Natural killer cell (primary cell): ENCODE data around the gene LILRB3. TPM values are rescaled to one million over a fixed set of nuclear protein-coding genes. Genes with fewer than 3 reads are reported as not detected.

Experiments
- ATAC-seq, 3 donors: fragments of 150-1000 bp in 2 of 3; fragments of 200-7000 bp in 1 of 3; cut with Tn5 transposase; 1 replicate in 1 of 3; 2 replicates in 2 of 3; pipeline ENCODE4 v1.10.0; 2021; ENCODE audit warnings: mild to moderate bottlenecking in 2 of 3, moderate library complexity in 2 of 3
- DNase-seq, 2 donors: peaks; one replicate each; pipeline versions ENCODE4 v3.0.0 to v3.0.0-alpha.2; 2013 to 2021; ENCODE audit warnings: mixed read lengths in 1 of 2
- H3K27ac ChIP-seq: one replicate; pipeline ENCODE4 v1.5.1; 2013; ENCODE audit warnings: mild to moderate bottlenecking, low read length
- H3K27me3 ChIP-seq: one replicate; pipeline ENCODE4 v1.6.1; 2013; ENCODE audit warnings: low read length; ENCODE audit not compliant: control insufficient read depth, insufficient read depth
- H3K36me3 ChIP-seq: one replicate; pipeline ENCODE4 v1.6.1; 2013; ENCODE audit warnings: low read length; ENCODE audit not compliant: control insufficient read depth, insufficient read depth
- H3K4me1 ChIP-seq: one replicate; pipeline ENCODE4 v1.6.1; 2013; ENCODE audit warnings: low read length; ENCODE audit not compliant: control insufficient read depth, insufficient read depth
- H3K4me3 ChIP-seq: one replicate; pipeline ENCODE4 v1.5.1; 2013; ENCODE audit warnings: low read length
- H3K9me3 ChIP-seq: one replicate; pipeline ENCODE4 v1.6.1; 2013; ENCODE audit warnings: low read length; ENCODE audit not compliant: control insufficient read depth, insufficient read depth
- H3K27ac Mint-ChIP-seq, 2 donors: one replicate each; pipeline ENCODE4 v1.8.0; 2022; ENCODE audit warnings: mild to moderate bottlenecking in 2 of 2, mixed read lengths in 2 of 2, moderate library complexity in 1 of 2
- H3K27me3 Mint-ChIP-seq, 2 donors: one replicate each; pipeline ENCODE4 v1.8.0; 2022; ENCODE audit warnings: low read depth in 2 of 2, mixed read lengths in 2 of 2
- H3K36me3 Mint-ChIP-seq: one replicate; pipeline ENCODE4 v1.8.0; 2022; ENCODE audit warnings: mixed read lengths
- H3K4me1 Mint-ChIP-seq, 2 donors: one replicate each; pipeline ENCODE4 v1.8.0; 2022; ENCODE audit warnings: mixed read lengths in 2 of 2
- H3K4me3 Mint-ChIP-seq: one replicate; pipeline ENCODE4 v1.8.0; 2022; ENCODE audit warnings: mild to moderate bottlenecking, moderate library complexity, mixed read lengths
- H3K9me3 Mint-ChIP-seq, 2 donors: one replicate each; pipeline ENCODE4 v1.8.0; 2022; ENCODE audit warnings: mixed read lengths in 2 of 2
- WGBS: methylation state at CpG from one replicate; pipeline ENCODE4 v1.1.7; 2013; ENCODE audit warnings: missing lambda C conversion rate; ENCODE audit not compliant: insufficient coverage; 5-methylcytosine and 5-hydroxymethylcytosine counted together
- intact Hi-C: fragments of 100-400 bp; cut with micrococcal nuclease; formaldehyde crosslinking; loops from one replicate; pipeline ENCODE4 v1.14.2; 2022
- total RNA-seq, 4 donors: library from RNA; stranded (reverse); fragments of 120-200 nt in 1 of 4; gene quantifications; one replicate each; pipeline versions ENCODE4 v1.2.3 to v1.2.4, GENCODE V29; 2013 to 2022
- TF ChIP-seq, protein P1 (sequence below): fragments of 200-600 bp; IDR thresholded peaks from one replicate; pipeline ENCODE4 v1.8.0; 2022; ENCODE audit warnings: antibody characterized with exemption

Gene LILRB3
- total RNA-seq, 3 donors from 2014 or later (not counting 1 experiment from before 2014, with no cell fraction given) = 6.8 to 12.6 (median 12.6) TPM

DNA sequence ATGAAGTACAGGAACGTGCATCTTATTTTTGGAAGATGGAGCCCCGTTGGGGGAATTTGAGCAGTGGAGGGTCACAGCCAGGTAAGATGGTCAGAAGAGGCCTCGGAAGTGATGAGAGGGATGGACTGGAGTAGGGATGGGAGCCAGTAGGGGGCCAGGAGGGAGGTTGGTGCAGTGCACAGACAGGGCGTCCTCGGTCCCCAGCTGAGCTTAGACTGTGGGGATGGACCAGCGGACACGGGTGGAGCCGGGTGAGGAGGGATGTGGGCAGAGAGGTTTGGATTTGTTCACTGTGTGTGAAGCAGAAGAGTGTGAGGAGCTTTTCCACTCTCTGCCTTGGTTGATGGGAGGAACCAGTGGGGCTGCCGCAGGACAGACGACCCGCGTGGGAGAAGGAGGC, 11.6 kb downstream of the LILRB3 start:
- TF ChIP-seq, protein P1, sequence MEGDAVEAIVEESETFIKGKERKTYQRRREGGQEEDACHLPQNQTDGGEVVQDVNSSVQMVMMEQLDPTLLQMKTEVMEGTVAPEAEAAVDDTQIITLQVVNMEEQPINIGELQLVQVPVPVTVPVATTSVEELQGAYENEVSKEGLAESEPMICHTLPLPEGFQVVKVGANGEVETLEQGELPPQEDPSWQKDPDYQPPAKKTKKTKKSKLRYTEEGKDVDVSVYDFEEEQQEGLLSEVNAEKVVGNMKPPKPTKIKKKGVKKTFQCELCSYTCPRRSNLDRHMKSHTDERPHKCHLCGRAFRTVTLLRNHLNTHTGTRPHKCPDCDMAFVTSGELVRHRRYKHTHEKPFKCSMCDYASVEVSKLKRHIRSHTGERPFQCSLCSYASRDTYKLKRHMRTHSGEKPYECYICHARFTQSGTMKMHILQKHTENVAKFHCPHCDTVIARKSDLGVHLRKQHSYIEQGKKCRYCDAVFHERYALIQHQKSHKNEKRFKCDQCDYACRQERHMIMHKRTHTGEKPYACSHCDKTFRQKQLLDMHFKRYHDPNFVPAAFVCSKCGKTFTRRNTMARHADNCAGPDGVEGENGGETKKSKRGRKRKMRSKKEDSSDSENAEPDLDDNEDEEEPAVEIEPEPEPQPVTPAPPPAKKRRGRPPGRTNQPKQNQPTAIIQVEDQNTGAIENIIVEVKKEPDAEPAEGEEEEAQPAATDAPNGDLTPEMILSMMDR = no peak
- Mint-ChIP-seq H3K4me3 (peak overlapping the region; percentile 86), H3K27me3 (no peaks in the 10 kb centered on the region), H3K4me1 (peaks cover 30 to 40% of the 10 kb centered on the region in 2 donors), H3K9me3 (no peaks in the 10 kb centered on the region), H3K36me3 (peaks cover 7% of the 10 kb centered on the region), H3K27ac (peak overlapping the region; percentile 90 to 94)
- H3K9me3 ChIP-seq = no peaks in the 10 kb centered on the region
- ATAC-seq (peak; percentile 11 to 21 (median 11)), DNase-seq (no peak)
- no peak overlapping the region for H3K4me3 ChIP-seq
- H3K36me3 ChIP-seq = peaks cover 25% of the 10 kb centered on the region
- 53% methylated on average over 12 of the region's 12 CpGs for WGBS
- H3K27ac ChIP-seq = peak overlapping the region; percentile 77
- H3K27me3 ChIP-seq = no peaks in the 10 kb centered on the region
- intact Hi-C loops = loop anchor here (1.0 to 2.0 kb wide), 2 partner anchors 20 to 21 kb away; no protein-coding TSS in a partner anchor
- H3K4me1 ChIP-seq = peaks cover 58% of the 10 kb centered on the region

DNA sequence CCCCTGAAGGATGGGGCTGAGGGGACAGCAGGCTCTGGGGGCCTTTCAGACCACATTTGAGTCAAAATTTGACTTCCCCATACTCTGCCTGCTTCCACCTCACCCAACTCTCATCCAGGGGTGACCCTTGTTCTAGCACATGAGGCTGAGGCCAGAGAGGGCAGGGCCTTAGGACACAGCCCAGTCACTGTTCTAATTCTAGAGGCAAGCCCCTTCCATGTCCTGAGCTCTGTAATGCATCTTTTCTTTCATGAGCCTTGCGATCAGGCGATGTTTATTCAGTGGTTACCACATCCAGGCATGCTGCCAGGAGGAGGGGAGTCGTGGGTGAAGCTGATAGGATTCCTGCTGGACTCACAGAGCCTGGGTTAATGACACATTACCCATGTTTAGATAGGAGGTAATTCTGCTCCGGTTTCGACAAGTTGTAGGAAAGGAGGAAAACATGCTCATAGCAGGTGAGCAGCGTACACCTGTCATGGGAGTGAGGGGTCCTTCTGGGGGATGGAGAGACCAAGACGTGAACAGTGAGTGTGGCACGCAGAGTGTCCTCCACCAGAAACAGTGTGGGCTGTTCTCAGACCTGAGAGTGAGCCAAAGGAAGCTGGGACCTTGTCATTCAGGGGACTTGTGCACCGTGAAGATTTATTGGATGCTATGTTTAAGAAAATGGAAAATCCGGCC, 12.9 kb downstream of the LILRB3 start:
- no peaks in the 10 kb centered on the region for H3K27me3 Mint-ChIP-seq
- intact Hi-C loops = loop anchor here (1.0 to 2.0 kb wide), 2 partner anchors 9 to 21 kb away; no protein-coding TSS in a partner anchor
- Histone ChIP-seq H3K4me3 (no peak overlapping the region), H3K4me1 (peaks cover 64% of the 10 kb centered on the region), H3K27ac (peak overlapping the region; percentile 77), H3K27me3 (no peaks in the 10 kb centered on the region), H3K9me3 (no peaks in the 10 kb centered on the region), H3K36me3 (peaks cover 37% of the 10 kb centered on the region)
- DNase-seq (peak in 1 of 2 donors; percentile 65), ATAC-seq (no peak)
- peak overlapping the region; percentile 86 for H3K4me3 Mint-ChIP-seq
- TF ChIP-seq, protein P1 = no peak
- no peaks in the 10 kb centered on the region for H3K9me3 Mint-ChIP-seq
- peaks cover 7% of the 10 kb centered on the region for H3K36me3 Mint-ChIP-seq
- 21% methylated on average over 10 of the region's 10 CpGs for WGBS
- peak overlapping the region; percentile 90 to 94 for H3K27ac Mint-ChIP-seq
- peaks cover 36 to 43% of the 10 kb centered on the region in 2 donors for H3K4me1 Mint-ChIP-seq

DNA sequence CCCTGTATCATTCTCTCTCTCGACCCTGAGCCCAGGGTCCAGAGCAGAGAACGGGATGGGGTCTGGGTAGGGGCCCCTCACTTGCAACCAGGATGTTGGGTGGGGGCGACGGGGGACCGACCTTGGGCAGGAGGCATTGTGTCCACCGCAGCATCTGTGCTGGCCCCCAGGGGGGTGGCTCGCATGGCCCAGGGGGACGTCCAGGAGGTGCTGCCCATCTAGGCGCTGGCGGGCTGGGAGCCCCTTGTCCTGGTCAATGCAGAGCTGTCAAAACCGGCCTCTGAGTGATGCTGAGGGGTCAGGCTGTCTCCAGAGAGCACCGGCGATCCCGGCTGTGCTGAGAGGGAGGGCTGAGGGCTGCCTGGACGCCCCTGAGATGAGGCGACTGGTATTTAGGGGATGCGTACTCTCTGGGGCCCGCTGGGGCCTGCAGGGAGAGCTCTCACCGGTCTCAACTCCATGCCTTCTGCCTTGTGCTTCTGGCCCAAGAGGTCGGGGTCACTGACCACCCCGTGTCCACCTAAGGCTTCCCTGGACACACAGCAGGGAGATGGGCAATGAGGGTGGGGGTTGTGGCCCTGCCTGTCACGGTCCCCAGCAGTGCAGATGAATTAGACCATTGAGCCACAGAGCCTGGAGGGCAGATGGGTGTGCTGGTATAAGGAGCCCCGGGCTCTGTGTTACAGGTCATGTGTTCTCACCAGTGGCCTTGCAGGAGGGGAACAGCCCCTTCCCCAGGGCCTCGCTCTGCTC, 13.6 kb downstream of the LILRB3 start:
- Mint-ChIP-seq H3K36me3 (peaks cover 7% of the 10 kb centered on the region), H3K9me3 (no peaks in the 10 kb centered on the region), H3K4me1 (peaks cover 43 to 47% of the 10 kb centered on the region in 2 donors), H3K4me3 (peak overlapping the region; percentile 25), H3K27me3 (no peaks in the 10 kb centered on the region), H3K27ac (peak overlapping the region; percentile 90 to 94)
- Histone ChIP-seq H3K27me3 (no peaks in the 10 kb centered on the region), H3K27ac (peak overlapping the region; percentile 67), H3K4me3 (no peak overlapping the region), H3K4me1 (peaks cover 66% of the 10 kb centered on the region), H3K36me3 (peaks cover 43% of the 10 kb centered on the region), H3K9me3 (no peaks in the 10 kb centered on the region)
- intact Hi-C loops = no loop called here
- DNase-seq = no peak
- TF ChIP-seq, protein P1 = no peak
- ATAC-seq = no peak
- WGBS = 82% methylated on average over 24 of the region's 24 CpGs
